Stimulated activated CD8-positive, alpha-beta memory T cell treated with anti-CD3 and anti-CD28 coated beads, Interleukin-4, amount 100 ng/mL, for 4 hours (primary cell): ENCODE data around the gene WFDC10B.
"Not testable (repeated sequence)": the region's sequence is repeated elsewhere in the genome, so short reads cannot be mapped to it uniquely, and the experiment has no call there.

Experiments used
- DNase-seq, 2 donors: peaks; one replicate each; pipeline ENCODE4 v3.0.0-alpha.2; 2020; ENCODE audit warnings: low read depth in 2 of 2, low spot score in 1 of 2

WFDC10B gene

DNA sequence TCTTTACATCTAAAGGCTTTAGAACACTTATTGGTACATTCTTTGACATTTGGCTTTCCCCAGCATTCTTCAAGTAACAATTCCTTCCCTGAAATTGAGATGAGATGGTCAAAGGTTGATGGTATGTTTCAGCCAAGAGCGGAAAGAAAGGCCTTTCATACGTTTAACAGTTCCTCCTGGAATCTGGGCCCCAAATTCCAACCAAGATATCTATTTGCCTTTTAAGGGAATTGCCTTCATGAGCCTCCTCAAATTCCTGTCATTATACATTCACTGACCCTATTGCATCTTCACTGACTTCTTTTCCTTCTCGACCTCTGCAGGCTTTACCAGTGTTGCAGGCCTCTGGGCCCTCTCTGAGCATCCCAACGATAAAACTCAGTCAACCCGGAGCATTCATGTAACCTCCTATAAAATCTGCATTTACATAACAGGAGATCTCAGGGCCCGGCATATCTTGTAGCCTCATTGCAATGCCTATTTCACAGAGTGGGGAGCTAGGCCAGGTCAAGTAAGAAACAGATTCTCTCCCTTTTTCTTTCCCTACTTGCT, 55.4 kb downstream of the WFDC10B start:
- no peak for DNase-seq

GRCh38 chr20:45647441-45648050, 57.3 kb downstream of the WFDC10B start:
- no peak for DNase-seq

DNA sequence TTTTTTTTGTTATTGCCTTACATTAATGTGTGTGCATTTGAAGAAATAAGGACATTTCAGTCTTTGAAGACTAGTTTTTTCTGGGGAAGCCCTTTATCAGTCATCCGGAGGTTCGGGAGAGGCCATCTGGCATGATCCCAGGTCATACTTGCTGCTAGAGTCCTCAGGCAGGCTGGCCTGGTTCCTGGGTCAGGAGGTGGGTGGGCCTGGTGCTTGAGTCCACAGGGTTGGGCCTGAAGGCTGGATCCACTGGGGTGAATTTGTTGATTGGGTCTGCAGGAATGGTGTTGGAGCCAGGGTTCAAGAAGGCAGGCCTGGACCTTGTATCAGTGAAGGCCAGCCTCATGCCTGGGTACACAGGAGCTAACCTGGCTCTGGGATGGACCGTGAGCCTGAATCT, 57.9 kb downstream of the WFDC10B start:
- no peak for DNase-seq

DNA sequence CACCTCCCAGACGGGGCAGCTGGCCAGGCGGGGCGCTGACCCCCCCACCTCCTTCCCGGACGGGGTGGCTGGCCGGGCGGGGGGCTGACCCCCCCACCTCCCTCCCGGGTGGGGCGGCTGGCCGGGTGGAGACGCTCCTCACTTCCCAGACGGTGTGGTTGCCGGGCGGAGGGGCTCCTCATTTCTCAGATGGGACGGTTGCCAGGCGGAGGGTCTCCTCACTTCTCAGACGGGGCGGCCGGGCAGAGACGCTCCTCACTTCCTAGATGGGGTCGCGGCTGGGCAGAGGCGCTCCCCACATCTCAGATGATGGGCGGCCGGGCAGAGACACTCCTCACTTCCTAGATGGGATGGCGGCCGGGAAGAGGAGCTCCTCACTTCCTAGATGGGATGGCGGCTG, 59.0 kb downstream of the WFDC10B start:
- not testable (repeated sequence) for DNase-seq

- DNase-seq = not testable (repeated sequence)
Observed at GRCh38 chr20:45641076-45641475, 63.7 kb downstream of the WFDC10B start.

GRCh38 chr20:45639687-45640086, 65.1 kb downstream of the WFDC10B start:
- DNase-seq = no peak

DNA sequence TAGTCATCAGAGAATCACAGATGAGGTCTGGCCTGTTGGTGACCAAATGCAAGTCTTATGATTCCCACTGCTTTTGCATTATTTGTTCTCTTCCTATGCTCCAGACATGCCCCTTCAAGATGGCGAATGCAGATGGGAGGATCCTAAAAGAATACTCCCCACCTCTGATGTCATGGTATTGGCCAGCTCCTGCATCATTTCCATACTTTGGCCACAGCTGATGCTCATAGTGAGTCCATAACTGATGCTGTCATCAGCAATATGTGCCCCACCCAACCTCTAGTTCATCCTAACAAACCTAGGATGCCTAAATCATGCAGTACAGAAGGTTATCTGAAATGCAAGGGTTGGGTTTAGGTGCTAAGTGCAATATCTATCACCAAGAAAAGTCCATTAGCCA, 68.3 kb downstream of the WFDC10B start:
- no peak for DNase-seq
